HepG2 (cell line): ENCODE measurements around the gene NAA15. TPM values are rescaled to one million over a fixed set of nuclear protein-coding genes. Genes with fewer than 3 reads are reported as not detected.
A peak's percentile ranks its signal among the peaks of the same experiment; 100 is the strongest.

ENCODE experiments used
- ARNT2 ChIP-seq: sonication (generic); formaldehyde crosslinking; IDR thresholded peaks from 2 replicates; pipeline ENCODE4 v1.8.0; 2022; ENCODE audit warnings: mild to moderate bottlenecking, low read depth, missing genetic modification reagents, moderate library complexity
- CERS6 ChIP-seq: sonication (generic); formaldehyde crosslinking; IDR thresholded peaks from 2 replicates; pipeline ENCODE4 v1.5.0; 2020; ENCODE audit warnings: missing genetic modification reagents
- FIP1L1 ChIP-seq: fragments of 200-400 bp; formaldehyde crosslinking; IDR thresholded peaks from 2 replicates; pipeline ENCODE4 v1.6.1; 2018; ENCODE audit warnings: low read depth, mild to moderate bottlenecking, low read length, moderate library complexity, borderline replicate concordance; ENCODE audit not compliant: insufficient read depth
- HNRNPH1 ChIP-seq: fragments of 200-400 bp; formaldehyde crosslinking; optimal IDR thresholded peaks from 2 replicates; pipeline ENCODE3; 2017; ENCODE audit warnings: mild to moderate bottlenecking, low read depth, low read length
- HOXA7 ChIP-seq: sonication (generic); formaldehyde crosslinking; IDR thresholded peaks from 2 replicates; pipeline ENCODE4 v1.8.1; 2022; ENCODE audit warnings: mild to moderate bottlenecking, missing genetic modification reagents, moderate library complexity
- IRF2 ChIP-seq: IDR thresholded peaks from 2 replicates; pipeline ENCODE4 v1.6.1; 2018; ENCODE audit warnings: missing genetic modification reagents, missing compliant biosample characterization
- KLF12 ChIP-seq: sonication (generic); formaldehyde crosslinking; IDR thresholded peaks from 2 replicates; pipeline ENCODE4 v1.4.0; 2020; ENCODE audit warnings: missing genetic modification reagents, borderline replicate concordance
- NFKBIZ ChIP-seq: IDR thresholded peaks from 2 replicates; pipeline ENCODE4 v1.6.1; 2018; ENCODE audit warnings: missing genetic modification reagents, missing compliant biosample characterization
- PHB2 ChIP-seq: fragments of 450-650 bp; IDR thresholded peaks from 2 replicates; pipeline ENCODE4 v1.6.1; 2018; ENCODE audit not compliant: partially characterized antibody
- PRDM10 ChIP-seq: sonication (generic); formaldehyde crosslinking; IDR thresholded peaks from 2 replicates; pipeline ENCODE4 v1.4.0; 2020; ENCODE audit warnings: low read depth, missing genetic modification reagents
- RARG ChIP-seq: sonication (generic); formaldehyde crosslinking; IDR thresholded peaks from 2 replicates; pipeline ENCODE4 v1.4.0; 2020; ENCODE audit warnings: low read depth, mild to moderate bottlenecking, missing genetic modification reagents
- RFX3 ChIP-seq: IDR thresholded peaks from 2 replicates; pipeline ENCODE4 v1.6.1; 2016; ENCODE audit warnings: missing biosample characterization, missing genetic modification reagents
- RXRA ChIP-seq: sonication (generic); formaldehyde crosslinking; IDR thresholded peaks from 2 replicates; pipeline ENCODE4 v1.5.1; 2020; ENCODE audit warnings: missing genetic modification reagents
- SMAD1 ChIP-seq: sonication (generic); formaldehyde crosslinking; IDR thresholded peaks from 2 replicates; pipeline ENCODE4 v1.4.0; 2020; ENCODE audit warnings: missing genetic modification reagents, low read depth, mild to moderate bottlenecking, borderline replicate concordance
- SNRNP70 ChIP-seq: fragments of 200-400 bp; formaldehyde crosslinking; IDR thresholded peaks from 2 replicates; pipeline ENCODE4 v1.6.1; 2017; ENCODE audit warnings: mild to moderate bottlenecking, low read depth, low read length, moderate library complexity
- ZBTB1 ChIP-seq: sonication (generic); formaldehyde crosslinking; IDR thresholded peaks from 2 replicates; pipeline ENCODE4 v1.4.0; 2020; ENCODE audit warnings: missing genetic modification reagents, borderline replicate concordance
- ZIK1 ChIP-seq: sonication (generic); formaldehyde crosslinking; IDR thresholded peaks from 2 replicates; pipeline ENCODE4 v1.5.0; 2020; ENCODE audit warnings: mild to moderate bottlenecking, low read depth, missing genetic modification reagents, borderline replicate concordance
- ZKSCAN5 ChIP-seq: sonication (generic); formaldehyde crosslinking; IDR thresholded peaks from 2 replicates; pipeline ENCODE4 v1.5.1; 2020; ENCODE audit warnings: mild to moderate bottlenecking, missing genetic modification reagents
- ZNF33B ChIP-seq: sonication (generic); formaldehyde crosslinking; IDR thresholded peaks from 2 replicates; pipeline ENCODE4 v1.5.1; 2020; ENCODE audit warnings: mild to moderate bottlenecking, missing genetic modification reagents
- ZNF510 ChIP-seq: sonication (generic); formaldehyde crosslinking; IDR thresholded peaks from 2 replicates; pipeline ENCODE4 v1.4.0; 2020; ENCODE audit warnings: low read depth, mild to moderate bottlenecking, missing genetic modification reagents
- ZNF567 ChIP-seq: sonication (generic); formaldehyde crosslinking; IDR thresholded peaks from 2 replicates; pipeline ENCODE4 v1.8.1; 2023; ENCODE audit warnings: mild to moderate bottlenecking, missing genetic modification reagents, borderline replicate concordance
- ZNF569 ChIP-seq: sonication (generic); formaldehyde crosslinking; IDR thresholded peaks from 2 replicates; pipeline ENCODE4 v1.5.0; 2020; ENCODE audit warnings: mild to moderate bottlenecking, missing genetic modification reagents, moderate library complexity, borderline replicate concordance
- ZNF674 ChIP-seq: sonication (generic); formaldehyde crosslinking; IDR thresholded peaks from 2 replicates; pipeline ENCODE4 v1.5.0; 2020; ENCODE audit warnings: low read depth, mild to moderate bottlenecking, missing genetic modification reagents
- ZNF782 ChIP-seq: sonication (generic); formaldehyde crosslinking; IDR thresholded peaks from 2 replicates; pipeline ENCODE4 v1.4.0; 2020; ENCODE audit warnings: missing genetic modification reagents, mild to moderate bottlenecking, borderline replicate concordance
- ZNF850 ChIP-seq: sonication (generic); formaldehyde crosslinking; conservative IDR thresholded peaks from 2 replicates; pipeline ENCODE4 v1.9.0; 2021; ENCODE audit warnings: mild to moderate bottlenecking, missing genetic modification reagents
- polyA plus RNA-seq, 8 experiments: library from polyadenylated mRNA; depleted of rRNA in 3 of 8; stranded (reverse) in 7 of 8; unstranded in 1 of 8; fragments of >200 nt; fragmentation: Illumina TruSeq in 4 of 8; extraction: Trizol in 4 of 8; gene quantifications; 2 replicates each; pipeline versions ENCODE4 v1.2.1 to v1.2.3, GENCODE V29; 2011 to 2016; ENCODE audit warnings: low read depth in 4 of 8, missing spikeins in 1 of 8, mixed read lengths in 1 of 8; ENCODE audit not compliant: insufficient read depth in 1 of 8
- total RNA-seq, 5 experiments: library from RNA; depleted of rRNA; stranded (reverse); fragments of >200 nt; fragmentation: Illumina TruSeq; extraction: Trizol; gene quantifications; 2 replicates each; pipeline ENCODE4 v1.2.3, GENCODE V29; 2016; ENCODE audit warnings: low read depth in 1 of 5

Gene NAA15
- total and polyA plus RNA-seq, 2 of the 13 experiments (the other 11 are each of a cell fraction or from before 2014, with no cell fraction given) = 6.2 to 50.2 TPM

GRCh38 chr4:139301113-139301820, at the start of gene NAA15 (continued):
- TF ChIP-seq ZNF33B (CRISPR knock-in tag) (no peak), RFX3 (CRISPR knock-in tag) (no peak; the same call in 1 of the 2 replicates), SMAD1 (CRISPR knock-in tag) (peak; percentile 50; the same call in 1 of the 2 replicates), ZNF850 (no peak), FIP1L1 (no peak), HOXA7 (CRISPR knock-in tag) (no peak), ZNF674 (CRISPR knock-in tag) (no peak), IRF2 (CRISPR knock-in tag) (peak; percentile 57), CERS6 (0 out of 2 replicates have a peak, but pooled peaks have one; percentile 50), RXRA (peak; percentile 67), SNRNP70 (no peak), PRDM10 (CRISPR knock-in tag) (0 out of 2 replicates have a peak, but pooled peaks have one; percentile 49), RARG (CRISPR knock-in tag) (no peak), KLF12 (no peak), NFKBIZ (CRISPR knock-in tag) (no peak; the same call in 1 of the 2 replicates), ZNF569 (CRISPR knock-in tag) (no peak), ZIK1 (CRISPR knock-in tag) (no peak), ZBTB1 (CRISPR knock-in tag) (no peak), ARNT2 (CRISPR knock-in tag) (0 out of 2 replicates have a peak, but pooled peaks have one; percentile 13), ZNF782 (0 out of 2 replicates have a peak, but pooled peaks have one; percentile 46), ZNF510 (no peak), PHB2 (no peak), ZNF567 (CRISPR knock-in tag) (no peak), ZKSCAN5 (no peak), HNRNPH1 (no peak)
